Measurements from ENCODE around the gene SKA3.

DNA sequence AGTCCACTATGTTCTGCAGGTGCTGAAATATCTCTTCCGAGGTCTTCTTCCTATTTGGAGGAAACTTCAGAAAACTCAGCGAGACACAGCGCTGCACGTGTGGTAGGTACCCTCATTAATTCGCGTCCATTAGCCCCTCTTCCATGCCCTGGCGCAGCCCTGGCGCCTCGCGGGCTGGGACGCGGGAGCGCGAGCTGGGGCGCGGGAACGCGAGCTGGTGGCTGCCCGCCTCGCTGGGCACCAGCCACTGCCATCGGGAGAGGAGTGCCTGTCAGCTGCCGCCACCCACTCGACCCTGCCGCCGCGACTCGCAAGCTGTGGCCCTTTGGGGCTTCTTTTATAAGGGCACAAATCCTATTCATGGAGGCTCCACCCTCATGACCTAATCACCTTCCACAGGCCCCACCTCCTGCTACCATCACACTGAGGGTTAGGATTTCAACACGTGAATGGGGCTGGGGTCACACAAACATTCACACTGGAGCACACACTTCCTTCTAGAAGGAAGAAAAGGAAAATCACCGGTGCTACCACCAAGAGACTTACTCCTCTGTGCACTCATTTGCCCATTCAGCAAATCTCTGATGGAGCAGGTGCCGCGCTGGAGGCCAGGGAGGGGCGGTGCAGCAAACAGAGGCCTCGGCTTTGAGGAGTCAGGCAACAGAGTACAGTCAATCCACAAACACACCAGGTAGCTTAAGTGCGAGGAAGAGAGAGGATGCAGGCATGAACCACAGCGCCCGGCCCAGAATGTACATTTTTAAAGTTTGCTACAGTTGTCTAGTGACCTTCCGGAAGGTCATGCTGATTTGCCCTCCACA lies 71.9 kb downstream of the SKA3 start:
- TF ChIP-seq, protein P1, sequence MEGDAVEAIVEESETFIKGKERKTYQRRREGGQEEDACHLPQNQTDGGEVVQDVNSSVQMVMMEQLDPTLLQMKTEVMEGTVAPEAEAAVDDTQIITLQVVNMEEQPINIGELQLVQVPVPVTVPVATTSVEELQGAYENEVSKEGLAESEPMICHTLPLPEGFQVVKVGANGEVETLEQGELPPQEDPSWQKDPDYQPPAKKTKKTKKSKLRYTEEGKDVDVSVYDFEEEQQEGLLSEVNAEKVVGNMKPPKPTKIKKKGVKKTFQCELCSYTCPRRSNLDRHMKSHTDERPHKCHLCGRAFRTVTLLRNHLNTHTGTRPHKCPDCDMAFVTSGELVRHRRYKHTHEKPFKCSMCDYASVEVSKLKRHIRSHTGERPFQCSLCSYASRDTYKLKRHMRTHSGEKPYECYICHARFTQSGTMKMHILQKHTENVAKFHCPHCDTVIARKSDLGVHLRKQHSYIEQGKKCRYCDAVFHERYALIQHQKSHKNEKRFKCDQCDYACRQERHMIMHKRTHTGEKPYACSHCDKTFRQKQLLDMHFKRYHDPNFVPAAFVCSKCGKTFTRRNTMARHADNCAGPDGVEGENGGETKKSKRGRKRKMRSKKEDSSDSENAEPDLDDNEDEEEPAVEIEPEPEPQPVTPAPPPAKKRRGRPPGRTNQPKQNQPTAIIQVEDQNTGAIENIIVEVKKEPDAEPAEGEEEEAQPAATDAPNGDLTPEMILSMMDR (conservative IDR thresholded peaks at IDR 0.05; ENCODE audit: low read depth, low read length) = no peak
- no peak for TF ChIP-seq EZH2 (IDR thresholded peaks at IDR 0.05; ENCODE audit: borderline replicate concordance, low read depth, low read length, poor library complexity, severe bottlenecking)
